HepG2 (cell line): ENCODE data around the gene DEUP1. TPM values are rescaled to one million over a fixed set of nuclear protein-coding genes. Genes with fewer than 3 reads are reported as not detected.

Experiments
- ATAC-seq: fragments of 200-7000 bp; cut with Tn5 transposase; 3 replicates; pipeline ENCODE4 v1.9.1; 2020; ENCODE audit warnings: mild to moderate bottlenecking, moderate library complexity
- BruUV-seq: library from RNA; stranded (reverse); fragments of 400-500 nt; replicated peaks from 2 replicates; lab custom pipeline; 2021; lab: Mats Ljungman, UMichigan
- CTCF ChIA-PET: fragments of 300-600 bp; formaldehyde crosslinking; extraction: SDS; loops from one replicate; lab custom pipeline; 2021; ENCODE audit warnings: low total read pairs, inconsistent platforms, low intra/inter-chr PET ratio; lab: Yijun Ruan, JAX
- POLR2A ChIA-PET: fragments of 350-600 bp; sonication (Branson Sonifier 250); formaldehyde crosslinking; loops from one replicate; lab custom pipeline; 2020; ENCODE audit warnings: antibody characterized with exemption, inconsistent platforms; lab: Yijun Ruan, JAX
- DNase-seq: peaks from one replicate; pipeline ENCODE4 v3.0.0-alpha.2; 2015; ENCODE audit warnings: low spot score
- FAIRE-seq: peaks from 3 replicates; lab custom pipeline; 2011; peaks lifted over from hg19 to GRCh38; lab: Jason Lieb, UNC
- H2AFZ ChIP-seq: one replicate; pipeline ENCODE4 v1.6.1; 2011; ENCODE audit warnings: low read length, inconsistent platforms
- H3K27ac ChIP-seq: fragments of 300-600 bp; 3 replicates; pipeline ENCODE4 v1.8.0; 2011; ENCODE audit warnings: mixed run types, mild to moderate bottlenecking, mixed read lengths, low read length, inconsistent platforms; ENCODE audit not compliant: insufficient read depth; ENCODE audit errors: extremely low read length
- H3K27me3 ChIP-seq, 2 experiments: fragments of 200-600 bp in 1 of 2; 2 replicates in 1 of 2; 3 replicates in 1 of 2; pipeline versions ENCODE4 v1.6.0 to v1.8.0; 2011; ENCODE audit warnings: low read length in 2 of 2, mild to moderate bottlenecking in 2 of 2, moderate library complexity in 2 of 2, inconsistent platforms in 1 of 2; ENCODE audit not compliant: insufficient read depth in 2 of 2, control insufficient read depth in 1 of 2
- H3K36me3 ChIP-seq, 2 experiments: fragments of 200-600 bp in 1 of 2; replicated peaks in 1 of 2; 2 replicates in 1 of 2; 3 replicates in 1 of 2; pipeline versions ENCODE4 v1.5.1 to v1.8.0; 2011; ENCODE audit warnings: low read length in 2 of 2, inconsistent platforms in 1 of 2; ENCODE audit not compliant: insufficient read depth in 2 of 2, control insufficient read depth in 1 of 2
- H3K4me1 ChIP-seq: 2 replicates; pipeline ENCODE4 v1.5.1; 2012; ENCODE audit warnings: low read length, inconsistent platforms; ENCODE audit not compliant: insufficient read depth
- H3K4me2 ChIP-seq: 2 replicates; pipeline ENCODE4 v1.6.0; 2011; ENCODE audit warnings: low read depth, low read length, inconsistent platforms
- H3K4me3 ChIP-seq, 3 experiments: fragments of 200-600 bp in 1 of 3; sonication (generic), shearing (Covaris generic) in 1 of 3; replicated peaks in 1 of 3; 2 replicates each; pipeline ENCODE4 v1.5.1; 2011 to 2016; ENCODE audit warnings: low read length in 3 of 3, inconsistent platforms in 2 of 3, low read depth in 2 of 3, mild to moderate bottlenecking in 2 of 3, control low read depth in 1 of 3, mixed read lengths in 1 of 3; ENCODE audit not compliant: insufficient read depth in 1 of 3
- H3K79me2 ChIP-seq: one replicate; pipeline ENCODE4 v1.6.1; 2011; ENCODE audit warnings: low read length, inconsistent platforms; ENCODE audit not compliant: insufficient read depth
- H3K9ac ChIP-seq: 2 replicates; pipeline ENCODE4 v1.6.0; 2011; ENCODE audit warnings: mild to moderate bottlenecking, low read depth, low read length, inconsistent platforms; ENCODE audit not compliant: insufficient read depth
- H3K9me3 ChIP-seq: 2 replicates; pipeline ENCODE4 v1.5.1; 2012; ENCODE audit warnings: mild to moderate bottlenecking, low read length
- H4K20me1 ChIP-seq: 2 replicates; pipeline ENCODE4 v1.6.0; 2011; ENCODE audit warnings: inconsistent platforms, mild to moderate bottlenecking, low read length, moderate library complexity; ENCODE audit not compliant: insufficient read depth
- DZIP1 ChIP-seq: sonication (generic); formaldehyde crosslinking; IDR thresholded peaks from 2 replicates; pipeline ENCODE4 v1.5.0; 2020; ENCODE audit warnings: mild to moderate bottlenecking, missing genetic modification reagents
- FOXA3 ChIP-seq: IDR thresholded peaks from 2 replicates; pipeline ENCODE4 v1.6.1; 2016; ENCODE audit warnings: missing genetic modification reagents, missing compliant biosample characterization
- MBNL3 ChIP-seq: fragments of 250-450 bp; sonication (Bioruptor Pico); conservative IDR thresholded peaks from 2 replicates; pipeline ENCODE4 v1.8.0; 2022; ENCODE audit warnings: mild to moderate bottlenecking, inconsistent platforms
- MED8 ChIP-seq: sonication (generic); formaldehyde crosslinking; IDR thresholded peaks from 2 replicates; pipeline ENCODE4 v1.8.1; 2023; ENCODE audit warnings: mild to moderate bottlenecking, missing genetic modification reagents; ENCODE audit not compliant: insufficient replicate concordance
- MEIS2 ChIP-seq: sonication (generic); formaldehyde crosslinking; IDR thresholded peaks from 2 replicates; pipeline ENCODE4 v1.9.0; 2021; ENCODE audit warnings: mild to moderate bottlenecking, missing genetic modification reagents
- RORA ChIP-seq: sonication (generic); formaldehyde crosslinking; IDR thresholded peaks from 2 replicates; pipeline ENCODE4 v1.5.0; 2020; ENCODE audit warnings: mild to moderate bottlenecking, missing genetic modification reagents, moderate library complexity
- TBL1XR1 ChIP-seq: fragments of 150-350 bp; IDR thresholded peaks from 2 replicates; pipeline ENCODE4 v1.6.1; 2014; ENCODE audit warnings: borderline replicate concordance, low read length; ENCODE audit not compliant: partially characterized antibody
- ZFP82 ChIP-seq: sonication (generic); formaldehyde crosslinking; IDR thresholded peaks from 2 replicates; pipeline ENCODE4 v1.5.1; 2020; ENCODE audit warnings: mild to moderate bottlenecking, missing genetic modification reagents, borderline replicate concordance
- ZNF224 ChIP-seq: sonication (generic); formaldehyde crosslinking; IDR thresholded peaks from 2 replicates; pipeline ENCODE4 v1.5.0; 2020; ENCODE audit warnings: mild to moderate bottlenecking, missing genetic modification reagents
- ZNF337 ChIP-seq: sonication (generic); formaldehyde crosslinking; IDR thresholded peaks from 2 replicates; pipeline ENCODE4 v1.5.1; 2020; ENCODE audit warnings: missing genetic modification reagents, low read depth, mild to moderate bottlenecking, borderline replicate concordance
- ZNF546 ChIP-seq: sonication (generic); formaldehyde crosslinking; conservative IDR thresholded peaks from 2 replicates; pipeline ENCODE4 v1.8.1; 2023; ENCODE audit warnings: mild to moderate bottlenecking, missing genetic modification reagents
- ZNF816 ChIP-seq: sonication (generic); formaldehyde crosslinking; IDR thresholded peaks from 2 replicates; pipeline ENCODE4 v1.8.0; 2022; ENCODE audit warnings: missing genetic modification reagents, mild to moderate bottlenecking, borderline replicate concordance
- WGBS: methylation state at CpG from one replicate; pipeline ENCODE4 v1.1.6; 2017; ENCODE audit warnings: low lambda C conversion rate; 5-methylcytosine and 5-hydroxymethylcytosine counted together
- in situ Hi-C: cut with HindIII; loops from 2 replicates; pipeline ENCODE4 v1.10.0; 2017; ENCODE audit warnings: low pct_unique_long_range_greater_than_20kb; ENCODE audit not compliant: extremely low pct_ligation_motif_present
- intact Hi-C: fragments of 100-400 bp; cut with micrococcal nuclease; formaldehyde crosslinking; loops from one replicate; pipeline ENCODE4 v1.10.0; 2022; ENCODE audit not compliant: unreplicated experiment
- polyA plus RNA-seq, 8 experiments: library from polyadenylated mRNA; depleted of rRNA in 3 of 8; stranded (reverse) in 7 of 8; unstranded in 1 of 8; fragments of >200 nt; fragmentation: Illumina TruSeq in 4 of 8; extraction: Trizol in 4 of 8; gene quantifications; 2 replicates each; pipeline versions ENCODE4 v1.2.1 to v1.2.3, GENCODE V29; 2011 to 2016; ENCODE audit warnings: low read depth in 4 of 8, missing spikeins in 1 of 8, mixed read lengths in 1 of 8; ENCODE audit not compliant: insufficient read depth in 1 of 8
- total RNA-seq, 5 experiments: library from RNA; depleted of rRNA; stranded (reverse); fragments of >200 nt; fragmentation: Illumina TruSeq; extraction: Trizol; gene quantifications; 2 replicates each; pipeline ENCODE4 v1.2.3, GENCODE V29; 2016; ENCODE audit warnings: low read depth in 1 of 5

DEUP1 gene
- total and polyA plus RNA-seq, 2 of the 13 experiments (the other 11 are each of a cell fraction or from before 2014, with no cell fraction given), result not detected

- intact Hi-C loops, result no loop called here
- H2AFZ ChIP-seq, result no peak overlapping the region
- H3K9me3 ChIP-seq, result no peaks in the 10 kb centered on the region
- in situ Hi-C loops, result no loop called here
- H3K4me1 ChIP-seq, result peaks cover 42% of the 10 kb centered on the region
- TF ChIP-seq MBNL3 (CRISPR knock-in tag) (no peak), FOXA3 (no peak), ZNF546 (no peak), ZNF224 (CRISPR knock-in tag) (no peak), ZNF337 (CRISPR knock-in tag) (no peak), MED8 (no peak), RORA (CRISPR knock-in tag) (no peak), ZNF816 (CRISPR knock-in tag) (no peak), DZIP1 (CRISPR knock-in tag) (no peak), MEIS2 (no peak), ZFP82 (CRISPR knock-in tag) (no peak), TBL1XR1 (no peak)
- no TSS peak for BruUV-seq
- H3K27me3 ChIP-seq, result no peaks in the 10 kb centered on the region
- no peak overlapping the region for H3K9ac ChIP-seq
- no peak for FAIRE-seq
- H3K36me3 ChIP-seq, result peaks cover 0 to 4% of the 10 kb centered on the region in 2 experiments; a peak in 3 of 5 replicates
- H3K4me2 ChIP-seq, result no peak overlapping the region
- no peak overlapping the region for H3K4me3 ChIP-seq
- 83% methylated on average over 3 of the region's 3 CpGs for WGBS
- ATAC-seq, result no peak
- H4K20me1 ChIP-seq, result peaks cover 7% of the 10 kb centered on the region; the same call in 1 of the 2 replicates
- no peak overlapping the region for H3K27ac ChIP-seq
- no peak for DNase-seq
- POLR2A ChIA-PET, result interaction anchor here (1.1 kb wide), 1 partner anchor 8 kb away, joined by 4 read pairs; no protein-coding TSS in a partner anchor
- CTCF ChIA-PET, result no interaction called here
- no peaks in the 10 kb centered on the region for H3K79me2 ChIP-seq
Measured at GRCh38 chr11:93484716-93485115, 154.2 kb downstream of the DEUP1 start.
